Natural killer cell (primary cell): Measurements from ENCODE around the gene RAB30. TPM values are rescaled to one million over a fixed set of nuclear protein-coding genes. Genes with fewer than 3 reads are reported as not detected.

ENCODE experiments used
- ATAC-seq, 3 donors: fragments of 150-1000 bp in 2 of 3; fragments of 200-7000 bp in 1 of 3; cut with Tn5 transposase; 1 replicate in 1 of 3; 2 replicates in 2 of 3; pipeline ENCODE4 v1.10.0; 2021; ENCODE audit warnings: mild to moderate bottlenecking in 2 of 3, moderate library complexity in 2 of 3
- DNase-seq, 2 donors: peaks; one replicate each; pipeline versions ENCODE4 v3.0.0 to v3.0.0-alpha.2; 2013 to 2021; ENCODE audit warnings: mixed read lengths in 1 of 2
- H3K27ac ChIP-seq: one replicate; pipeline ENCODE4 v1.5.1; 2013; ENCODE audit warnings: mild to moderate bottlenecking, low read length
- H3K27me3 ChIP-seq: one replicate; pipeline ENCODE4 v1.6.1; 2013; ENCODE audit warnings: low read length; ENCODE audit not compliant: control insufficient read depth, insufficient read depth
- H3K36me3 ChIP-seq: one replicate; pipeline ENCODE4 v1.6.1; 2013; ENCODE audit warnings: low read length; ENCODE audit not compliant: control insufficient read depth, insufficient read depth
- H3K4me1 ChIP-seq: one replicate; pipeline ENCODE4 v1.6.1; 2013; ENCODE audit warnings: low read length; ENCODE audit not compliant: control insufficient read depth, insufficient read depth
- H3K4me3 ChIP-seq: one replicate; pipeline ENCODE4 v1.5.1; 2013; ENCODE audit warnings: low read length
- H3K9me3 ChIP-seq: one replicate; pipeline ENCODE4 v1.6.1; 2013; ENCODE audit warnings: low read length; ENCODE audit not compliant: control insufficient read depth, insufficient read depth
- H3K27ac Mint-ChIP-seq, 2 donors: one replicate each; pipeline ENCODE4 v1.8.0; 2022; ENCODE audit warnings: mild to moderate bottlenecking in 2 of 2, mixed read lengths in 2 of 2, moderate library complexity in 1 of 2
- H3K27me3 Mint-ChIP-seq, 2 donors: one replicate each; pipeline ENCODE4 v1.8.0; 2022; ENCODE audit warnings: low read depth in 2 of 2, mixed read lengths in 2 of 2
- H3K36me3 Mint-ChIP-seq: one replicate; pipeline ENCODE4 v1.8.0; 2022; ENCODE audit warnings: mixed read lengths
- H3K4me1 Mint-ChIP-seq, 2 donors: one replicate each; pipeline ENCODE4 v1.8.0; 2022; ENCODE audit warnings: mixed read lengths in 2 of 2
- H3K4me3 Mint-ChIP-seq: one replicate; pipeline ENCODE4 v1.8.0; 2022; ENCODE audit warnings: mild to moderate bottlenecking, moderate library complexity, mixed read lengths
- H3K9me3 Mint-ChIP-seq, 2 donors: one replicate each; pipeline ENCODE4 v1.8.0; 2022; ENCODE audit warnings: mixed read lengths in 2 of 2
- WGBS: methylation state at CpG from one replicate; pipeline ENCODE4 v1.1.7; 2013; ENCODE audit warnings: missing lambda C conversion rate; ENCODE audit not compliant: insufficient coverage; 5-methylcytosine and 5-hydroxymethylcytosine counted together
- intact Hi-C: fragments of 100-400 bp; cut with micrococcal nuclease; formaldehyde crosslinking; loops from one replicate; pipeline ENCODE4 v1.14.2; 2022
- total RNA-seq, 4 donors: library from RNA; stranded (reverse); fragments of 120-200 nt in 1 of 4; gene quantifications; one replicate each; pipeline versions ENCODE4 v1.2.3 to v1.2.4, GENCODE V29; 2013 to 2022
- TF ChIP-seq, protein P1 (sequence below): fragments of 200-600 bp; IDR thresholded peaks from one replicate; pipeline ENCODE4 v1.8.0; 2022; ENCODE audit warnings: antibody characterized with exemption

The RAB30 gene
- total RNA-seq, 3 donors from 2014 or later (not counting 1 experiment from before 2014, with no cell fraction given) = 10.2 to 23.3 (median 20.5) TPM

DNA sequence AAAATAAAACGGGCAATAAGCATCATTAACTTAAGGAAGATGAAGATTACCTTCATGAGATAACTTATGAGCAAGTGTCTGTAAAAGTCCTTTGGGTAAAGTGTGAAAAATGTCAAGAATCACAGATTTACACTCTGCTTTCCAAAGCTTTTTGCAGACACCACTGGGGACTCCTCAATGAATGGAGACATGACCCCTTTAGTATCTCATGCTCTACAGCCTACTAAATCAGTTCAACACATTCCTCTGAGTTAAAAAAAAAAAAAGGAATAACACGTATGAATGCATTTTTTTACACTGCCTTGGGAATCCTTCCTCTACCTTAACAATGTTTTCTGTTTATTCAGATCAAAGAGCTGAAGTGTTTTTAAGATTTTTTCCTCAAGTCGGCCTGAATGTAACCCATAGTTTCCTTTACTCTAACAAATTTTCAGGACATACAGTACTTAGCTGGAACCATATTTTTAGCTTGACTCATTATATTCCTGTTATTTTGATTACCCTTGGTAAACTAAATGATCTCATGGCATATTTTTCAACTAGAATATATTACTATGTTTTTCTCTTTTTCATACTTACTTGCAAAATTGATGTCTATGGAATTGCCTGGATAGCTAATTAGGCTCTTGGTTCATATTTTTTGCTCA lies 25.9 kb upstream of the RAB30 start:
- Histone ChIP-seq H3K4me3 (no peak overlapping the region), H3K9me3 (no peaks in the 10 kb centered on the region), H3K36me3 (no peaks in the 10 kb centered on the region), H3K27me3 (no peaks in the 10 kb centered on the region), H3K4me1 (no peaks in the 10 kb centered on the region), H3K27ac (no peak overlapping the region)
- Mint-ChIP-seq H3K27ac (no peak overlapping the region), H3K4me1 (no peaks in the 10 kb centered on the region), H3K9me3 (no peaks in the 10 kb centered on the region), H3K4me3 (no peak overlapping the region), H3K36me3 (no peaks in the 10 kb centered on the region), H3K27me3 (peaks cover 0 to 5% of the 10 kb centered on the region in 2 donors)
- ATAC-seq (no peak), DNase-seq (no peak)
- intact Hi-C loops = no loop called here
- WGBS = 88% methylated on average over 2 of the region's 3 CpGs
- TF ChIP-seq, protein P1, sequence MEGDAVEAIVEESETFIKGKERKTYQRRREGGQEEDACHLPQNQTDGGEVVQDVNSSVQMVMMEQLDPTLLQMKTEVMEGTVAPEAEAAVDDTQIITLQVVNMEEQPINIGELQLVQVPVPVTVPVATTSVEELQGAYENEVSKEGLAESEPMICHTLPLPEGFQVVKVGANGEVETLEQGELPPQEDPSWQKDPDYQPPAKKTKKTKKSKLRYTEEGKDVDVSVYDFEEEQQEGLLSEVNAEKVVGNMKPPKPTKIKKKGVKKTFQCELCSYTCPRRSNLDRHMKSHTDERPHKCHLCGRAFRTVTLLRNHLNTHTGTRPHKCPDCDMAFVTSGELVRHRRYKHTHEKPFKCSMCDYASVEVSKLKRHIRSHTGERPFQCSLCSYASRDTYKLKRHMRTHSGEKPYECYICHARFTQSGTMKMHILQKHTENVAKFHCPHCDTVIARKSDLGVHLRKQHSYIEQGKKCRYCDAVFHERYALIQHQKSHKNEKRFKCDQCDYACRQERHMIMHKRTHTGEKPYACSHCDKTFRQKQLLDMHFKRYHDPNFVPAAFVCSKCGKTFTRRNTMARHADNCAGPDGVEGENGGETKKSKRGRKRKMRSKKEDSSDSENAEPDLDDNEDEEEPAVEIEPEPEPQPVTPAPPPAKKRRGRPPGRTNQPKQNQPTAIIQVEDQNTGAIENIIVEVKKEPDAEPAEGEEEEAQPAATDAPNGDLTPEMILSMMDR = no peak

DNA sequence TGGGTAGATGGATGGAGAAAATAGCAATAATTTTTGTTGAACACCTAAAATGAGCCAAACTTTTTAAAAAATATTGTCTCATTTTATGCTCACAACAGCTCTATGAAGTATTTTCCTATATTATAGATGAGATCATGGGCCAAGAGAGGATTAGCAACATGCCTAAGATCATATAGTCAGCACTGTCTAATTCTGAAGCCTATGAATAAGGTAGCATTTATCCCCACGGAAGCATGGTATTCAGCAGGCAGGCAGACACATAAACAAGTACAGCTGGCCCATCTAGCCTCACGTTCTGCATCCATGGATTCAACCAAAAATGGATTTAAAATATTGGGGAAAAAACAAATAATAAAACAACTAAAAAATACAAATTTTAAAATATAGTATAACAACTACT lies 21.9 kb upstream of the RAB30 start:
- ATAC-seq (no peak), DNase-seq (no peak)
- Histone ChIP-seq H3K27ac (no peak overlapping the region), H3K4me1 (no peaks in the 10 kb centered on the region), H3K27me3 (no peaks in the 10 kb centered on the region), H3K4me3 (no peak overlapping the region), H3K36me3 (no peaks in the 10 kb centered on the region), H3K9me3 (no peaks in the 10 kb centered on the region)
- TF ChIP-seq, protein P1 = no peak
- Mint-ChIP-seq H3K9me3 (no peaks in the 10 kb centered on the region), H3K27me3 (no peaks in the 10 kb centered on the region), H3K36me3 (no peaks in the 10 kb centered on the region), H3K4me3 (no peak overlapping the region), H3K27ac (no peak overlapping the region), H3K4me1 (no peaks in the 10 kb centered on the region)
- WGBS = 100% methylated on average over 1 of the region's 2 CpGs
- intact Hi-C loops = no loop called here

DNA sequence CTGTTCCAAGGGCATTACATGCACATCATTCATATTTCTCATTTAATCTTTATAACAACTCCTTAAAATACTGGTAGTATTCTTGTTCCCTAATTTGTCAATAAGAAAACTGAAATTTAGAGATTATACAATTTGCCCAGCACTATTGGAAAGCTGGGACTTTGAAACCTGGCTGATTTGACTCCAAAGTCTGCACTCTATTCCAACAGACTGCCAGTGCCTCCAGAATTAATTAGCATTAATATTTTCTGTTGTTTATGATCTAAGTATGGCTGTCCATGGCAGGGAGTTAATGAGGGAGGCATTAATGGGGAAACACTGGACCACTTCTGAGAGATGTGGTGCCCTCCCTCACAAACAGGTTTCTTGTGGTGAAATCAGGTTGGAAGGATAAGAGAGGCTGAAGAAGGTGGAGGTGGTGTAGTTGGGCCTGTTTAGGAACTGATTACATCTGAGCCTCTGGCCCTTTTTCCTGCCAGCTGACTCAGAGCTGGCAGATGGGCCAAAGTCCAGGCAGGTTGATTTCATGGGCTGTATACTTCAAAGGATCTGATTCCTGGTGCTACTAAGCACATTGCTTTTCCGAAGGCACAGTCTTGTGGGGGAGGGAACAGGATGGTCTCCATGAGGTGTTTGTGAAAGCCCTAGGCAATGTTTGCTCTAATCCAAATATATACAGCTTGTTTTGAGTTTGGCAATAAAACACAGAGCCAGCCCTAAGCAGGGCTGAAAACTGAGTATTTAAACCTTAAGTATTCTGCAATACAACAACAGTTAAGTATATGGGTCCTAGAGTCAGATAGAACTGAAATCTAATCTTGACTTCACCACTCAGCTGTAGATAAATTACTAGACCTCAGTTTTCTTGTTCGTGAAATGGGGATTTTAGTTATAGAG lies 21.0 kb upstream of the RAB30 start:
- Mint-ChIP-seq H3K27ac (no peak overlapping the region), H3K4me3 (no peak overlapping the region), H3K27me3 (no peaks in the 10 kb centered on the region), H3K36me3 (no peaks in the 10 kb centered on the region), H3K4me1 (no peaks in the 10 kb centered on the region), H3K9me3 (no peaks in the 10 kb centered on the region)
- DNase-seq = no peak
- H3K27ac ChIP-seq = no peak overlapping the region
- H3K4me3 ChIP-seq = no peak overlapping the region
- ATAC-seq = no peak
- TF ChIP-seq, protein P1 = no peak
- no peaks in the 10 kb centered on the region for H3K27me3 ChIP-seq
- WGBS = 100% methylated on average over 1 of the region's 2 CpGs
- no peaks in the 10 kb centered on the region for H3K4me1 ChIP-seq
- intact Hi-C loops = no loop called here
- H3K9me3 ChIP-seq = no peaks in the 10 kb centered on the region
- no peaks in the 10 kb centered on the region for H3K36me3 ChIP-seq
